Transverse colon (tissue), 1 donor: ENCODE data around the gene AQR.

ENCODE experiments used
- EP300 ChIP-seq: sonication (generic); formaldehyde crosslinking; IDR thresholded peaks from one replicate; pipeline ENCODE4 v1.6.1; 2017; ENCODE audit warnings: antibody characterized with exemption, low read depth
- POLR2A ChIP-seq: fragments of 450-650 bp; IDR thresholded peaks from one replicate; pipeline ENCODE4 v1.6.1; 2016; ENCODE audit warnings: antibody characterized with exemption, mild to moderate bottlenecking, moderate library complexity

DNA sequence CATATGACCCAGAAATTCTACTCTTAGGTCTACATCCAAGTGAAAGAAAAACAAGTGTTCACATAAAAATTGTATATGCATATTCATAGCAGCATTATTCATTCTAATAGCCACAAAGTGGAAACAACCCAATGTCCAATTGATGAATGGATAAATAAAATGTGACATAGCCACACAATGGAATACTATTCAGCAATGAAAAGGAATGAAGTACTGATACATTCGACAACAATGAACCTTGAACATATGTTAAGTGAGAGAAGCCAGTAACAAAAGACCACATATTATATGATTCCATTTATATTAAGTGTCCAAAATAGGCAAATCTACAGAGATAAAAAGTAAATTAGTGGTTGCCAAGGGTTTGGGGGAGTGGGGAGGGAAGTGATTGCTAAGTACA is 104.0 kb downstream of the AQR start:
- TF ChIP-seq POLR2A: no peak
- TF ChIP-seq EP300: no peak
